ENCODE results near the gene STXBP4.

STXBP4 gene

GRCh38 chr17:55171634-55172328 lies 203.2 kb downstream of the STXBP4 start:
- DNase-seq (no peak), ATAC-seq (no peak)

- DNase-seq (no peak), ATAC-seq (no peak)
Measured at GRCh38 chr17:55172612-55173011, 204.0 kb downstream of the STXBP4 start.

- no peak for DNase-seq
- no peak for ATAC-seq
Measured at GRCh38 chr17:55174133-55174532, 205.6 kb downstream of the STXBP4 start.

- DNase-seq = no peak
- no peak for ATAC-seq
Measured at GRCh38 chr17:55175788-55176427, 207.3 kb downstream of the STXBP4 start.

GRCh38 chr17:55177159-55177854 lies 208.7 kb downstream of the STXBP4 start:
- no peak for ATAC-seq
- DNase-seq = no peak

GRCh38 chr17:55177855-55178217 lies 209.3 kb downstream of the STXBP4 start:
- DNase-seq (no peak), ATAC-seq (no peak)

- ATAC-seq (no peak), DNase-seq (no peak)
Measured at GRCh38 chr17:55186937-55187770, 218.6 kb downstream of the STXBP4 start.

- DNase-seq (no peak), ATAC-seq (no peak)
Measured at GRCh38 chr17:55190748-55191147, 222.2 kb downstream of the STXBP4 start.

GRCh38 chr17:55198690-55199370 lies 230.3 kb downstream of the STXBP4 start:
- no peak for DNase-seq
- no peak for ATAC-seq

GRCh38 chr17:55200904-55201303 lies 232.3 kb downstream of the STXBP4 start:
- no peak for DNase-seq

GRCh38 chr17:55201308-55201932 lies 232.9 kb downstream of the STXBP4 start:
- DNase-seq (no peak), ATAC-seq (no peak)

More at GRCh38 chr17:55200904-55201303, 232.3 kb downstream of the STXBP4 start:
- ATAC-seq = no peak

- ATAC-seq = no peak
Measured at GRCh38 chr17:55202896-55203295, 234.3 kb downstream of the STXBP4 start.

GRCh38 chr17:55208078-55208812 lies 239.7 kb downstream of the STXBP4 start:
- no peak for DNase-seq
- ATAC-seq = no peak

More at GRCh38 chr17:55202896-55203295, 234.3 kb downstream of the STXBP4 start:
- no peak for DNase-seq

- DNase-seq = no peak
- no peak for ATAC-seq
Measured at GRCh38 chr17:55210292-55210691, 241.7 kb downstream of the STXBP4 start.

- ATAC-seq = no peak
- DNase-seq = no peak
Measured at GRCh38 chr17:55212880-55213279, 244.3 kb downstream of the STXBP4 start.

- ATAC-seq = no peak
- DNase-seq = no peak
Measured at GRCh38 chr17:55215711-55216110, 247.1 kb downstream of the STXBP4 start.

GRCh38 chr17:55216888-55217287 lies 248.3 kb downstream of the STXBP4 start:
- DNase-seq (no peak), ATAC-seq (no peak)

GRCh38 chr17:55219459-55219858 lies 250.9 kb downstream of the STXBP4 start:
- ATAC-seq (no peak), DNase-seq (no peak)

GRCh38 chr17:55219934-55220333 lies 251.4 kb downstream of the STXBP4 start:
- no peak for ATAC-seq
- DNase-seq = no peak

Data from stimulated activated naive CD8-positive, alpha-beta T cell treated with anti-CD3 and anti-CD28 coated beads, Interleukin-15, Interleukin-2, amounts not matched to agents 100 U/mL and 50 U/mL, for 24 hours (primary cell).